CD4-positive, alpha-beta T cell (primary cell): ENCODE results near the gene BAAT. TPM values are rescaled to one million over a fixed set of nuclear protein-coding genes. Genes with fewer than 3 reads are reported as not detected.
A peak's percentile ranks its signal among the peaks of the same experiment; 100 is the strongest.

Source experiments
- ATAC-seq: fragments of 200-7000 bp; cut with Tn5 transposase; one replicate; pipeline ENCODE4 v1.10.0; 2022; ENCODE audit warnings: mild to moderate bottlenecking; ENCODE audit not compliant: poor library complexity
- CTCF ChIA-PET: fragments of 350-600 bp; sonication (Branson Sonifier 250); formaldehyde crosslinking; loops from one replicate; lab custom pipeline; 2021; ENCODE audit warnings: antibody characterized with exemption, inconsistent platforms; lab: Charles Lee
- POLR2A ChIA-PET: fragments of 350-600 bp; sonication (Branson Sonifier 250); formaldehyde crosslinking; loops from one replicate; lab custom pipeline; 2021; ENCODE audit warnings: antibody characterized with exemption, inconsistent platforms; lab: Charles Lee
- DNase-seq, 14 experiments: peaks; one replicate each; pipeline ENCODE4 v3.0.0-alpha.2; 2013 to 2020; ENCODE audit warnings: mixed read lengths in 2 of 14
- H3K27ac ChIP-seq, 2 donors: one replicate each; pipeline versions ENCODE4 v1.5.1 to v1.7.0; 2013; ENCODE audit warnings: low read length in 2 of 2, low read depth in 1 of 2, mild to moderate bottlenecking in 1 of 2
- H3K27me3 ChIP-seq, 2 experiments: 1 replicate in 1 of 2; 2 replicates in 1 of 2; pipeline versions ENCODE4 v1.6.1 to v1.7.0; 2013; ENCODE audit warnings: low read length in 2 of 2, control low read depth in 1 of 2, mild to moderate bottlenecking in 1 of 2, moderate library complexity in 1 of 2; ENCODE audit not compliant: insufficient read depth in 2 of 2, control insufficient read depth in 1 of 2
- H3K36me3 ChIP-seq: one replicate; pipeline ENCODE4 v1.6.1; 2013; ENCODE audit warnings: low read length, control low read depth; ENCODE audit not compliant: insufficient read depth
- H3K4me1 ChIP-seq: one replicate; pipeline ENCODE4 v1.6.1; 2013; ENCODE audit warnings: low read length, control low read depth; ENCODE audit not compliant: insufficient read depth
- H3K4me3 ChIP-seq: one replicate; pipeline ENCODE4 v1.5.1; 2013; ENCODE audit warnings: mild to moderate bottlenecking, low read length, moderate library complexity
- H3K9me3 ChIP-seq, 2 experiments: 1 replicate in 1 of 2; 2 replicates in 1 of 2; pipeline versions ENCODE4 v1.6.1 to v1.7.0; 2013; ENCODE audit warnings: low read length in 2 of 2, mild to moderate bottlenecking in 2 of 2, control low read depth in 1 of 2, moderate library complexity in 1 of 2; ENCODE audit not compliant: control insufficient read depth in 1 of 2, insufficient read depth in 1 of 2
- H3K27ac Mint-ChIP-seq: one replicate; pipeline ENCODE4 v1.8.0; 2020; ENCODE audit warnings: mixed read lengths
- H3K27me3 Mint-ChIP-seq: one replicate; pipeline ENCODE4 v1.8.0; 2021; ENCODE audit warnings: mixed read lengths
- H3K36me3 Mint-ChIP-seq: one replicate; pipeline ENCODE4 v1.8.0; 2021; ENCODE audit warnings: low read depth, mixed read lengths
- H3K4me1 Mint-ChIP-seq: one replicate; pipeline ENCODE4 v1.8.0; 2021; ENCODE audit warnings: low read depth, mixed read lengths
- H3K4me3 Mint-ChIP-seq: one replicate; pipeline ENCODE4 v1.8.0; 2020; ENCODE audit warnings: mild to moderate bottlenecking, mixed read lengths
- H3K9me3 Mint-ChIP-seq: one replicate; pipeline ENCODE4 v1.8.0; 2020; ENCODE audit warnings: mixed read lengths
- CTCF ChIP-seq: fragments of 200-600 bp; IDR thresholded peaks from one replicate; pipeline ENCODE4 v1.8.0; 2022; ENCODE audit warnings: antibody characterized with exemption, mild to moderate bottlenecking
- intact Hi-C, 2 experiments: fragments of 100-400 bp; cut with DNase I in 1 of 2; cut with micrococcal nuclease in 1 of 2; formaldehyde crosslinking; loops; one replicate each; pipeline versions ENCODE4 v1.15.1 to v1.9.0; 2023 to 2025; cut with DNase I, micrococcal nuclease
- total RNA-seq, 174 experiments: library from RNA in 2 of 174; stranded (reverse) in 2 of 174; gene quantifications; one replicate each; pipeline ENCODE4 v1.2.3 and lab custom pipeline; 2021 to 2026

BAAT gene
- total RNA-seq, 2 experiments from 2014 or later, result not detected

- no peaks in the 10 kb centered on the region for H3K9me3 ChIP-seq
- Mint-ChIP-seq H3K27ac (no peak overlapping the region), H3K36me3 (no peaks in the 10 kb centered on the region), H3K4me1 (no peaks in the 10 kb centered on the region), H3K27me3 (peaks cover 11% of the 10 kb centered on the region), H3K4me3 (no peak overlapping the region), H3K9me3 (no peaks in the 10 kb centered on the region)
- peaks cover 0 to 10% of the 10 kb centered on the region in 2 experiments for H3K27me3 ChIP-seq
- DNase-seq (no peak), ATAC-seq (no peak)
- no peaks in the 10 kb centered on the region for H3K36me3 ChIP-seq
- ChIA-PET CTCF (interaction anchor here (0.9 kb wide), 1 partner anchor 22 kb away, joined by 4 read pairs; no protein-coding TSS in a partner anchor), POLR2A (no interaction called here)
- H3K4me1 ChIP-seq, result no peaks in the 10 kb centered on the region
- no peak for TF ChIP-seq CTCF
- no peak overlapping the region for H3K4me3 ChIP-seq
- no peak overlapping the region for H3K27ac ChIP-seq
- intact Hi-C loops, result loop anchor here in 1 of 2 experiments (5.0 kb wide), 1 partner anchor 610 kb away; no protein-coding TSS in a partner anchor
Observed at GRCh38 chr9:101312661-101313060, 72.1 kb downstream of the BAAT start.

GRCh38 chr9:101311758-101312420, 72.9 kb downstream of the BAAT start:
- intact Hi-C loops, result loop anchor here (2.0 to 5.0 kb wide), 3 partner anchors 610 to 711 kb away; no protein-coding TSS in a partner anchor
- H3K36me3 Mint-ChIP-seq, result no peaks in the 10 kb centered on the region
- H3K9me3 ChIP-seq, result no peaks in the 10 kb centered on the region
- peaks cover 11% of the 10 kb centered on the region for H3K27me3 Mint-ChIP-seq
- H3K36me3 ChIP-seq, result no peaks in the 10 kb centered on the region
- H3K4me1 ChIP-seq, result no peaks in the 10 kb centered on the region
- H3K4me3 Mint-ChIP-seq, result no peak overlapping the region
- no peaks in the 10 kb centered on the region for H3K4me1 Mint-ChIP-seq
- peak; percentile 81 for TF ChIP-seq CTCF
- DNase-seq (peak in 3 of 14 experiments; percentile 64 to 77 (median 76)), ATAC-seq (peak; percentile 51)
- H3K4me3 ChIP-seq, result no peak overlapping the region
- no peak overlapping the region for H3K27ac Mint-ChIP-seq
- no peaks in the 10 kb centered on the region for H3K9me3 Mint-ChIP-seq
- H3K27ac ChIP-seq, result no peak overlapping the region
- CTCF ChIA-PET, result interaction anchor here (0.9 to 1.0 kb wide), 2 partner anchors 10 to 23 kb away, joined by 3 to 4 read pairs; no protein-coding TSS in a partner anchor
- POLR2A ChIA-PET, result no interaction called here
- peaks cover 0 to 10% of the 10 kb centered on the region in 2 experiments for H3K27me3 ChIP-seq

- DNase-seq (no peak), ATAC-seq (no peak)
- H3K36me3 ChIP-seq, result no peaks in the 10 kb centered on the region
- no peaks in the 10 kb centered on the region for H3K9me3 ChIP-seq
- intact Hi-C loops, result loop anchor here (2.0 to 5.0 kb wide), 3 partner anchors 609 to 710 kb away; no protein-coding TSS in a partner anchor
- no peak for TF ChIP-seq CTCF
- CTCF ChIA-PET, result interaction anchor here (1.0 kb wide), 1 partner anchor 9 kb away, joined by 3 read pairs; no protein-coding TSS in a partner anchor
- peaks cover 11% of the 10 kb centered on the region for H3K27me3 Mint-ChIP-seq
- H3K27me3 ChIP-seq, result peaks cover 0 to 10% of the 10 kb centered on the region in 2 experiments
- no peak overlapping the region for H3K27ac ChIP-seq
- H3K4me3 ChIP-seq, result no peak overlapping the region
- no peaks in the 10 kb centered on the region for H3K36me3 Mint-ChIP-seq
- no peaks in the 10 kb centered on the region for H3K9me3 Mint-ChIP-seq
- no peak overlapping the region for H3K4me3 Mint-ChIP-seq
- POLR2A ChIA-PET, result no interaction called here
- H3K4me1 Mint-ChIP-seq, result no peaks in the 10 kb centered on the region
- H3K27ac Mint-ChIP-seq, result no peak overlapping the region
- no peaks in the 10 kb centered on the region for H3K4me1 ChIP-seq
Observed at GRCh38 chr9:101311191-101311590, 73.6 kb downstream of the BAAT start.

Other genes starting within 250 kb of the BAAT start
- gene MRPL50, start 13.6 kb upstream of the BAAT start, total RNA-seq, result 1 to 10 TPM; 5.9 to 6.1 TPM
- gene ZNF189, start 13.8 kb upstream of the BAAT start, total RNA-seq, result 1 to 10 TPM; 5.0 to 5.3 TPM
- not detected for gene ALDOB, start 50.8 kb upstream of the BAAT start, total RNA-seq
- gene RNF20, start 148.8 kb upstream of the BAAT start, total RNA-seq, result 10 to 100 TPM; 26.9 to 27.6 TPM
- gene PPP3R2, start 210.0 kb upstream of the BAAT start, total RNA-seq, result not detected